Thyroid gland (tissue), 4 donors: ENCODE results near the gene HRAS. TPM values are rescaled to one million over a fixed set of nuclear protein-coding genes. Genes with fewer than 3 reads are reported as not detected.

Experiments used
- DNase-seq, 2 donors: peaks; one replicate each; pipeline ENCODE4 v3.0.0-alpha.2; 2019
- H3K27ac ChIP-seq, 3 donors: fragments of 200-600 bp; sonication (generic); 1 replicate in 2 of 3; 2 replicates in 1 of 3; pipeline ENCODE4 v1.5.1; 2016 to 2019; ENCODE audit warnings: mild to moderate bottlenecking in 1 of 3, moderate library complexity in 1 of 3
- H3K27me3 ChIP-seq: fragments of 200-600 bp; sonication (generic); one replicate; pipeline ENCODE4 v1.5.1; 2019
- H3K36me3 ChIP-seq, 2 donors: fragments of 200-600 bp; sonication (generic); one replicate each; pipeline ENCODE4 v1.5.1; 2016 to 2019
- H3K4me1 ChIP-seq, 2 donors: fragments of 200-600 bp; sonication (generic); one replicate each; pipeline ENCODE4 v1.5.1; 2017 to 2019
- H3K4me3 ChIP-seq, 3 donors: fragments of 200-600 bp; sonication (generic); replicated peaks in 1 of 3; 1 replicate in 2 of 3; 2 replicates in 1 of 3; pipeline ENCODE4 v1.5.1; 2016; ENCODE audit warnings: mild to moderate bottlenecking in 1 of 3
- H3K9me3 ChIP-seq: fragments of 200-600 bp; sonication (generic); one replicate; pipeline ENCODE4 v1.5.1; 2017
- POLR2A ChIP-seq, 2 donors: fragments of 450-650 bp; IDR thresholded peaks; one replicate each; pipeline ENCODE4 v1.6.1; 2017; ENCODE audit warnings: antibody characterized with exemption in 2 of 2, mild to moderate bottlenecking in 2 of 2, moderate library complexity in 1 of 2
- WGBS, 2 donors: methylation state at CpG; one replicate each; pipeline ENCODE4 v1.1.5; 2017; 5-methylcytosine and 5-hydroxymethylcytosine counted together
- intact Hi-C: fragments of 100-400 bp; cut with DNase I; formaldehyde crosslinking; loops from one replicate; pipeline ENCODE4 v1.15.1; 2023
- total RNA-seq, 4 donors: library from RNA; depleted of rRNA; stranded (reverse); fragments of >200 nt; gene quantifications; one replicate each; pipeline ENCODE4 v1.2.3, GENCODE V29; 2016
- TF ChIP-seq, protein P1 (sequence below), 6 experiments: fragments of 200-600 bp in 3 of 6; fragments of 450-650 bp in 3 of 6; sonication (generic) in 3 of 6; IDR thresholded peaks; one replicate each; pipeline ENCODE4 v1.5.1; 2016 to 2019; ENCODE audit warnings: antibody characterized with exemption in 6 of 6, mild to moderate bottlenecking in 2 of 6, inconsistent platforms in 1 of 6, moderate library complexity in 1 of 6

Gene HRAS
- total RNA-seq, 4 donors from 2014 or later = 16.9 to 41.3 (median 29.9) TPM

DNA sequence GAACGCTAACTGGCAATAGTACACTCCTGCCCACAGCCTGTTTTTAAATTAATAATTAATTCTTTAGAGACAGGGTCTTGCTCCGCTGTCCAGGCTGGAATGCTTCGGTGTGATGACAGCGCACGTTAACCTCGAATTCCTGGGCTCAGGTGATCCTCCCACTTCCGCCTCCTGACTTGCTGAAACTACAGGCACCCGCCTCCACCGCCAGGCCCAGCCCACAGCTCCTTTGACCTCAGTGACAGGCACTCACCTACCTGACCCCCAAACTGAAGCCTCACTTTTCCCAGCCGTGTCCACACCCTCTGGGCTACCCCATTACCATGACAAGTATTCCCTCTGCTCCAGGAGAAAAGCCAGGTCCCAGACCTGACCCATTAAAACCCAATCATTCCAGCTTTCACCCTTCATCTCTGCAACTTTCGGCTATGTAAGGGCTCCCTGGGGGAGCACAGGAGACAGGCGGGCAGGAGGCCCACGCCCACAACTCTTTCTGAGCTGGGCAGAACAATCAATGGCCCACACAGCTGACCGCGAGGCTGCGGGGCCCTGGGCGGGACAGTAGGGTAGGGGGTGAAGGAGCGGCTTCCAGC, 24.4 kb upstream of the HRAS start:
- no peaks in the 10 kb centered on the region for H3K27me3 ChIP-seq
- peak overlapping the region; percentile 19 to 63 (median 50) for H3K27ac ChIP-seq
- DNase-seq = no peak
- WGBS, 2 donors = 91 to 94% methylated on average over 11 to 13 of the region's 18 CpGs
- H3K4me3 ChIP-seq = peak overlapping the region in 2 of 3 donors; percentile 14 to 90
- no peaks in the 10 kb centered on the region for H3K36me3 ChIP-seq
- intact Hi-C loops = loop anchor here (5.0 kb wide), 1 partner anchor 52 kb away; no protein-coding TSS in a partner anchor
- TF ChIP-seq, protein P1, sequence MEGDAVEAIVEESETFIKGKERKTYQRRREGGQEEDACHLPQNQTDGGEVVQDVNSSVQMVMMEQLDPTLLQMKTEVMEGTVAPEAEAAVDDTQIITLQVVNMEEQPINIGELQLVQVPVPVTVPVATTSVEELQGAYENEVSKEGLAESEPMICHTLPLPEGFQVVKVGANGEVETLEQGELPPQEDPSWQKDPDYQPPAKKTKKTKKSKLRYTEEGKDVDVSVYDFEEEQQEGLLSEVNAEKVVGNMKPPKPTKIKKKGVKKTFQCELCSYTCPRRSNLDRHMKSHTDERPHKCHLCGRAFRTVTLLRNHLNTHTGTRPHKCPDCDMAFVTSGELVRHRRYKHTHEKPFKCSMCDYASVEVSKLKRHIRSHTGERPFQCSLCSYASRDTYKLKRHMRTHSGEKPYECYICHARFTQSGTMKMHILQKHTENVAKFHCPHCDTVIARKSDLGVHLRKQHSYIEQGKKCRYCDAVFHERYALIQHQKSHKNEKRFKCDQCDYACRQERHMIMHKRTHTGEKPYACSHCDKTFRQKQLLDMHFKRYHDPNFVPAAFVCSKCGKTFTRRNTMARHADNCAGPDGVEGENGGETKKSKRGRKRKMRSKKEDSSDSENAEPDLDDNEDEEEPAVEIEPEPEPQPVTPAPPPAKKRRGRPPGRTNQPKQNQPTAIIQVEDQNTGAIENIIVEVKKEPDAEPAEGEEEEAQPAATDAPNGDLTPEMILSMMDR (IDR thresholded peaks at IDR 0.05) = no peak
- no peak for TF ChIP-seq POLR2A (IDR thresholded peaks at IDR 0.05)
- no peaks in the 10 kb centered on the region for H3K9me3 ChIP-seq
- H3K4me1 ChIP-seq = peaks cover 19 to 32% of the 10 kb centered on the region in 2 donors

DNA sequence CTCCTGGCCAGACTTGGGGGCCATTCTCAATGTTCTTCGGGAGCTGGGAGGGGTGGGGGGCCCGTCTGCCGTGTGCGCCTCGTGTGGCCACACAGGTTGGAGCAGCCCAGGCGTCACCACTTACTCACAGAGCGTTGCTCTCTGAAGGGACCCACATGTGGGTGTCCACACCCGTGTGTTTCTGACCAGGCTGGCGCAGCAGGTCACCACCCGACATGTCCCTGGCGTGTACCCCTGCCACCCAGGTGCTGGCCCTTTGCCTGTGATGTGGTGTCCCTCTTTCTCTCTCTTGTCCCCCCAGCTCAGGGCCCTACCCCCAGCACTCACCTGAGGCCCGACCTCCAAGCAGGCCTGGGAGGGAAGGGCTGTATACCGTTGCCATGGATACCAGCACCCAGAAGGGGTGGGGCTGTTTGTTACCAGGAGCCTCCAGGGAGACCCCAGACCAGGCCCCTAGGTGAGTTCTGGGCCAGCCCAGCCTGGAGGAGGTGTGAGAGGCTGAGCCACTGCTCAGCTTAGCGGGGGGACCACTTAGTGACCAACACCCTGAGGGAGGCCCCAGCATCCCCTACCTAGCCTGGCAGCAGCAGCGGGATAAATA, 23.7 kb upstream of the HRAS start:
- peaks cover 25 to 39% of the 10 kb centered on the region in 2 donors for H3K4me1 ChIP-seq
- DNase-seq = no peak
- no peaks in the 10 kb centered on the region for H3K27me3 ChIP-seq

DNA sequence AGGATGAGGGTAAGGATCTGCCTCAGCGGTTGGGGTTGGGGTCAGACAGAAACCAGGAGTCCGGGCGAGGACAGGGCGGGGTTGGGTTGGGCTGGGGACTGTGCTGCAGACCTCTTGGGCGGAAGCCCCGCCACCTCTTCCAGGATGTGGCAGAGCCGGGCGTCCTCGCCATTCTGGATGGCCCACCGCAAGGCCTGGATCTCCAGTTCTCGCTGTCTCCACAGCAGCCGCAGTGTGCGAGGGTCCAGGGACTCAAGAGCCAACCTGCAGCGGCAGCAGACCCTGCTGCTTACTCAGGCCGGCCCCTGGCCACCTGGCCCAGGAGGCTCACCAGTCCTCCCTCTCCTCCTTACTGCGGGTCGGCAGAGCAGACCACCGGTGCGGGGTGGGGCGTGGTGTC, 23.1 kb upstream of the HRAS start:
- H3K27ac ChIP-seq = no peak overlapping the region
- DNase-seq = no peak
- H3K36me3 ChIP-seq = no peaks in the 10 kb centered on the region
- no peak overlapping the region for H3K4me3 ChIP-seq
- WGBS, 2 donors = 86 to 94% methylated on average over 13 to 15 of the region's 20 CpGs
- no peak for TF ChIP-seq POLR2A (IDR thresholded peaks at IDR 0.05)
- TF ChIP-seq, protein P1 (IDR thresholded peaks at IDR 0.05) = no peak
- H3K9me3 ChIP-seq = no peaks in the 10 kb centered on the region
- no peaks in the 10 kb centered on the region for H3K27me3 ChIP-seq
- intact Hi-C loops = no loop called here
- peaks cover 26 to 42% of the 10 kb centered on the region in 2 donors for H3K4me1 ChIP-seq

More for the DNA sequence above, 23.7 kb upstream of the HRAS start:
- no peaks in the 10 kb centered on the region for H3K9me3 ChIP-seq
- no peaks in the 10 kb centered on the region for H3K36me3 ChIP-seq
- intact Hi-C loops = no loop called here
- H3K27ac ChIP-seq = no peak overlapping the region
- TF ChIP-seq, protein P1 (IDR thresholded peaks at IDR 0.05) = no peak
- TF ChIP-seq POLR2A (IDR thresholded peaks at IDR 0.05) = no peak
- WGBS, 2 donors = 79 to 93% methylated on average over 4 to 14 of the region's 15 CpGs
- H3K4me3 ChIP-seq = no peak overlapping the region

DNA sequence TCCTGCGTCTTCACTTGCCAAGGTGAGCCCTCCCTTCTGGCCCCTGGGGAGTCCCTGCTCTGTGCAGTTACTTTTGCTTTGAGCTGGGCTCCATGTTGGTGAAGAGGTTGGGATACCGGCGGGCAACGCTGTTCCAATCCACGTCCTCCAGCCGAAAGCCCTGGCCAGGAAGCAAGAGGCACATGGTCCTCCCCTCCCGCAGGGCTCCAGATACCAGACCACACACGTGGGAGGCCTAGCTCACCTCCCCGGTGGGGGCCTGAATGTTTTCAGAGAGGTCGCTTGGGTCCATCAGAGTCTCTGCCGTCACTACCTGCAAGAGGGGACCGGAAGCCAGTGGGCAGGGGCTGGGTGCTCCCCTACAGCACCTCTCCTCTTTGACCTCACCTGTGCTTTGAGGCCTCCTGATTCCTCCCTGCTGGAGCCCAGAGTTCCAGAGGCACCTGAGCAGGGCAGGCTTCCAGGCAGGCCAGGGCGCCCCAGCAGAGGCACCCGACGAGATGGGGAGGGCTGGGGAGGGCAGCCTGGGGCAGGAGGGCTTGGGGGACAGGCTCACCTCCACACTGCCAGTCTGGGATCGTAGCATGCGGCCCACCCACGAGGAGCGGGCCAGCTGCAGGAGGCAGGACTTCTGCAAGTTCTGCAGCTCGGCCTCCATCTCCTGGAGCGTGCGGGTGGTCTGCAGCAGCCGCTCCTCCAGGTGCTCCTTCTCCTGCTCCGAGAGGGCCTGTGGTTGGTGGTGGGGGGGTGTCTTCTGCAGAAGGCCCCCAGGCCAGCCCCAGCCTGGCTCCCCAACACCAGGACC, 22.2 kb upstream of the HRAS start:
- Histone ChIP-seq H3K36me3 (no peaks in the 10 kb centered on the region), H3K4me1 (peaks cover 26 to 42% of the 10 kb centered on the region in 2 donors), H3K27me3 (no peaks in the 10 kb centered on the region), H3K9me3 (no peaks in the 10 kb centered on the region), H3K4me3 (no peak overlapping the region), H3K27ac (no peak overlapping the region)
- intact Hi-C loops = no loop called here
- TF ChIP-seq, protein P1 (IDR thresholded peaks at IDR 0.05) = no peak
- no peak for TF ChIP-seq POLR2A (IDR thresholded peaks at IDR 0.05)
- DNase-seq = no peak
- WGBS, 2 donors = 91 to 92% methylated on average over 13 to 16 of the region's 24 CpGs
